GM12878 (cell line): ENCODE data around the gene COQ5. TPM values are rescaled to one million over a fixed set of nuclear protein-coding genes. Genes with fewer than 3 reads are reported as not detected.

Source experiments
- ATF7 ChIP-seq: fragments of 450-650 bp; IDR thresholded peaks from 2 replicates; pipeline ENCODE4 v1.6.1; 2016; ENCODE audit warnings: low read depth, mild to moderate bottlenecking
- BACH1 ChIP-seq: fragments of 450-650 bp; IDR thresholded peaks from 2 replicates; pipeline ENCODE4 v1.6.1; 2017; ENCODE audit warnings: mild to moderate bottlenecking, borderline replicate concordance
- CEBPB ChIP-seq, 2 experiments: fragments of 150-350 bp in 1 of 2; IDR thresholded peaks; 2 replicates each; pipeline ENCODE4 v1.6.1; 2012 to 2014; ENCODE audit warnings: low read depth in 2 of 2, low read length in 2 of 2, borderline replicate concordance in 1 of 2, inconsistent platforms in 1 of 2
- CTCF ChIP-seq, 3 experiments: IDR thresholded peaks in 2 of 3; conservative IDR thresholded peaks in 1 of 3; 2 replicates each; pipeline ENCODE4 v1.5.1; 2011; ENCODE audit warnings: low read depth in 3 of 3, low read length in 3 of 3, mild to moderate bottlenecking in 3 of 3, control low read depth in 2 of 3, moderate library complexity in 2 of 3, inconsistent platforms in 1 of 3, mixed read lengths in 1 of 3; ENCODE audit not compliant: control insufficient read depth in 2 of 3, insufficient read depth in 1 of 3; ENCODE audit errors: extremely low read depth in 1 of 3
- ETV6 ChIP-seq, 2 experiments: fragments of 450-650 bp in 1 of 2; IDR thresholded peaks in 1 of 2; conservative IDR thresholded peaks in 1 of 2; 2 replicates each; pipeline ENCODE4 v1.6.1; 2014; ENCODE audit warnings: antibody characterized with exemption in 1 of 2, borderline replicate concordance in 1 of 2, low read depth in 1 of 2, mild to moderate bottlenecking in 1 of 2, moderate library complexity in 1 of 2
- IKZF1 ChIP-seq: fragments of 450-650 bp; conservative IDR thresholded peaks from 2 replicates; pipeline ENCODE4 v1.6.1; 2017; ENCODE audit warnings: antibody characterized with exemption, mild to moderate bottlenecking
- IKZF2 ChIP-seq, 2 experiments: fragments of 450-650 bp; IDR thresholded peaks; 2 replicates each; pipeline ENCODE4 v1.6.1; 2017; ENCODE audit warnings: mild to moderate bottlenecking in 2 of 2, moderate library complexity in 2 of 2
- JUNB ChIP-seq: IDR thresholded peaks from 2 replicates; pipeline ENCODE4 v1.6.1; 2016; ENCODE audit warnings: antibody characterized with exemption, mild to moderate bottlenecking
- NFIC ChIP-seq: IDR thresholded peaks from 2 replicates; pipeline ENCODE4 v1.6.1; 2012; ENCODE audit warnings: low read depth, mild to moderate bottlenecking, inconsistent platforms, low read length, moderate library complexity
- NFXL1 ChIP-seq: fragments of 450-650 bp; IDR thresholded peaks from 2 replicates; pipeline ENCODE4 v1.6.1; 2017; ENCODE audit warnings: antibody characterized with exemption, mild to moderate bottlenecking, borderline replicate concordance
- PML ChIP-seq: IDR thresholded peaks from 2 replicates; pipeline ENCODE4 v1.6.1; 2012; ENCODE audit warnings: low read length, inconsistent platforms
- RAD51 ChIP-seq: fragments of 450-650 bp; IDR thresholded peaks from 2 replicates; pipeline ENCODE4 v1.6.1; 2016; ENCODE audit warnings: moderate library complexity, mild to moderate bottlenecking, inconsistent platforms
- RCOR1 ChIP-seq: conservative IDR thresholded peaks from 2 replicates; pipeline ENCODE4 v1.6.1; 2012; ENCODE audit warnings: low read depth, low read length, improper control_type of control experiment
- SMAD5 ChIP-seq: IDR thresholded peaks from 2 replicates; pipeline ENCODE4 v1.6.1; 2016; ENCODE audit warnings: antibody characterized with exemption, low read depth
- SMC3 ChIP-seq: IDR thresholded peaks from 2 replicates; pipeline ENCODE4 v1.6.1; 2011; ENCODE audit warnings: low read length, improper control_type of control experiment, borderline replicate concordance
- SP1 ChIP-seq: IDR thresholded peaks from one replicate; pipeline ENCODE4 v1.6.1; 2011; ENCODE audit warnings: low read depth, low read length
- SRF ChIP-seq, 2 experiments: IDR thresholded peaks; 2 replicates each; pipeline ENCODE4 v1.6.1; 2011; ENCODE audit warnings: low read depth in 2 of 2, low read length in 2 of 2, mild to moderate bottlenecking in 1 of 2, moderate library complexity in 1 of 2
- STAT1 ChIP-seq: fragments of 450-650 bp; conservative IDR thresholded peaks from 2 replicates; pipeline ENCODE4 v1.6.1; 2014; ENCODE audit warnings: antibody characterized with exemption, mild to moderate bottlenecking
- ZNF207 ChIP-seq: fragments of 450-650 bp; IDR thresholded peaks from 2 replicates; pipeline ENCODE4 v1.6.1; 2014; ENCODE audit warnings: antibody characterized with exemption, mild to moderate bottlenecking, borderline replicate concordance
- ZSCAN29 ChIP-seq: fragments of 450-650 bp; IDR thresholded peaks from 2 replicates; pipeline ENCODE4 v1.6.1; 2017; ENCODE audit warnings: mild to moderate bottlenecking, moderate library complexity
- ZZZ3 ChIP-seq: IDR thresholded peaks from 2 replicates; pipeline ENCODE4 v1.6.1; 2011; ENCODE audit warnings: low read depth; ENCODE audit not compliant: control insufficient read depth, insufficient read length
- polyA plus RNA-seq, 11 experiments: library from polyadenylated mRNA; depleted of rRNA in 4 of 11; unstranded in 6 of 11; stranded (reverse) in 5 of 11; fragments of >200 nt; fragmentation: Nextera tagmentation in 4 of 11; fragmentation: Illumina TruSeq in 1 of 11; extraction: Ambion mirVana in 4 of 11; extraction: Trizol in 1 of 11; gene quantifications; 1 replicate in 1 of 11; 2 replicates in 10 of 11; pipeline versions ENCODE4 v1.2.1 to v1.2.3, GENCODE V29; 2011 to 2016; ENCODE audit warnings: inconsistent platforms in 2 of 11, missing spikeins in 2 of 11, low read depth in 1 of 11
- total RNA-seq, 4 experiments: library from RNA; depleted of rRNA in 3 of 4; stranded (reverse); fragments of >200 nt in 3 of 4; fragmentation: Illumina TruSeq in 1 of 4; extraction: Trizol in 1 of 4; gene quantifications; 2 replicates each; pipeline versions ENCODE4 v1.2.1 to v1.2.3, GENCODE V29; 2013 to 2021
- TF ChIP-seq, protein P1 (sequence below): fragments of 450-650 bp; IDR thresholded peaks from 2 replicates; pipeline ENCODE4 v1.6.1; 2016; ENCODE audit warnings: mild to moderate bottlenecking, moderate library complexity, borderline replicate concordance
- TF ChIP-seq, protein P2 (sequence below): fragments of 450-650 bp; IDR thresholded peaks from 2 replicates; pipeline ENCODE4 v1.6.1; 2018; ENCODE audit warnings: borderline replicate concordance, mild to moderate bottlenecking; ENCODE audit not compliant: partially characterized antibody

Gene COQ5
- total and polyA plus RNA-seq, 10 of the 15 experiments (the other 5 are each of a cell fraction or from before 2014, with no cell fraction given) = 24.8 to 69.3 (median 37.8) TPM

GRCh38 chr12:120528861-120529525, at the start of gene COQ5 (continued):
- TF ChIP-seq CTCF (IDR thresholded peaks at IDR 0.05 in 2 of 3, conservative IDR thresholded peaks at IDR 0.05 in 1 of 3; ENCODE audit: control insufficient read depth in 2 of 3, extremely low read depth in 1 of 3, insufficient read depth in 1 of 3, low read depth in 3 of 3, low read length in 3 of 3) = no peak
- TF ChIP-seq ZSCAN29 = no peak
- peak; percentile 94; the same call in 1 of the 2 replicates for TF ChIP-seq STAT1
- no peak for TF ChIP-seq RCOR1
- TF ChIP-seq RAD51 = no peak
- TF ChIP-seq, protein P1, sequence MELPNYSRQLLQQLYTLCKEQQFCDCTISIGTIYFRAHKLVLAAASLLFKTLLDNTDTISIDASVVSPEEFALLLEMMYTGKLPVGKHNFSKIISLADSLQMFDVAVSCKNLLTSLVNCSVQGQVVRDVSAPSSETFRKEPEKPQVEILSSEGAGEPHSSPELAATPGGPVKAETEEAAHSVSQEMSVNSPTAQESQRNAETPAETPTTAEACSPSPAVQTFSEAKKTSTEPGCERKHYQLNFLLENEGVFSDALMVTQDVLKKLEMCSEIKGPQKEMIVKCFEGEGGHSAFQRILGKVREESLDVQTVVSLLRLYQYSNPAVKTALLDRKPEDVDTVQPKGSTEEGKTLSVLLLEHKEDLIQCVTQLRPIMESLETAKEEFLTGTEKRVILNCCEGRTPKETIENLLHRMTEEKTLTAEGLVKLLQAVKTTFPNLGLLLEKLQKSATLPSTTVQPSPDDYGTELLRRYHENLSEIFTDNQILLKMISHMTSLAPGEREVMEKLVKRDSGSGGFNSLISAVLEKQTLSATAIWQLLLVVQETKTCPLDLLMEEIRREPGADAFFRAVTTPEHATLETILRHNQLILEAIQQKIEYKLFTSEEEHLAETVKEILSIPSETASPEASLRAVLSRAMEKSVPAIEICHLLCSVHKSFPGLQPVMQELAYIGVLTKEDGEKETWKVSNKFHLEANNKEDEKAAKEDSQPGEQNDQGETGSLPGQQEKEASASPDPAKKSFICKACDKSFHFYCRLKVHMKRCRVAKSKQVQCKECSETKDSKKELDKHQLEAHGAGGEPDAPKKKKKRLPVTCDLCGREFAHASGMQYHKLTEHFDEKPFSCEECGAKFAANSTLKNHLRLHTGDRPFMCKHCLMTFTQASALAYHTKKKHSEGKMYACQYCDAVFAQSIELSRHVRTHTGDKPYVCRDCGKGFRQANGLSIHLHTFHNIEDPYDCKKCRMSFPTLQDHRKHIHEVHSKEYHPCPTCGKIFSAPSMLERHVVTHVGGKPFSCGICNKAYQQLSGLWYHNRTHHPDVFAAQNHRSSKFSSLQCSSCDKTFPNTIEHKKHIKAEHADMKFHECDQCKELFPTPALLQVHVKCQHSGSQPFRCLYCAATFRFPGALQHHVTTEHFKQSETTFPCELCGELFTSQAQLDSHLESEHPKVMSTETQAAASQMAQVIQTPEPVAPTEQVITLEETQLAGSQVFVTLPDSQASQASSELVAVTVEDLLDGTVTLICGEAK = peak; percentile 30; the same call in 1 of the 2 replicates
- TF ChIP-seq SRF (IDR thresholded peaks at IDR 0.05; ENCODE audit: low read depth in 2 of 2, low read length in 2 of 2) = no peak
- 0 out of 2 replicates have a peak, but pooled peaks have one; percentile 21 for TF ChIP-seq BACH1
- TF ChIP-seq IKZF2 (IDR thresholded peaks at IDR 0.05) = peak; percentile 17 to 42; a peak in 2 of 4 replicates
- TF ChIP-seq SP1 = peak; percentile 38
- TF ChIP-seq, protein P2, sequence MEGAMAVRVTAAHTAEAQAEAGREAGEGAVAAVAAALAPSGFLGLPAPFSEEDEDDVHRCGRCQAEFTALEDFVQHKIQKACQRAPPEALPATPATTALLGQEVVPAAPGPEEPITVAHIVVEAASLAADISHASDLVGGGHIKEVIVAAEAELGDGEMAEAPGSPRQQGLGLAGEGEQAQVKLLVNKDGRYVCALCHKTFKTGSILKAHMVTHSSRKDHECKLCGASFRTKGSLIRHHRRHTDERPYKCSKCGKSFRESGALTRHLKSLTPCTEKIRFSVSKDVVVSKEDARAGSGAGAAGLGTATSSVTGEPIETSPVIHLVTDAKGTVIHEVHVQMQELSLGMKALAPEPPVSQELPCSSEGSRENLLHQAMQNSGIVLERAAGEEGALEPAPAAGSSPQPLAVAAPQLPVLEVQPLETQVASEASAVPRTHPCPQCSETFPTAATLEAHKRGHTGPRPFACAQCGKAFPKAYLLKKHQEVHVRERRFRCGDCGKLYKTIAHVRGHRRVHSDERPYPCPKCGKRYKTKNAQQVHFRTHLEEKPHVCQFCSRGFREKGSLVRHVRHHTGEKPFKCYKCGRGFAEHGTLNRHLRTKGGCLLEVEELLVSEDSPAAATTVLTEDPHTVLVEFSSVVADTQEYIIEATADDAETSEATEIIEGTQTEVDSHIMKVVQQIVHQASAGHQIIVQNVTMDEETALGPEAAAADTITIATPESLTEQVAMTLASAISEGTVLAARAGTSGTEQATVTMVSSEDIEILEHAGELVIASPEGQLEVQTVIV = no peak
- peak in 1 of 2 experiments; percentile 69; a peak in 2 of 4 replicates for TF ChIP-seq CEBPB (IDR thresholded peaks at IDR 0.05; ENCODE audit: borderline replicate concordance in 1 of 2, low read depth in 2 of 2, low read length in 2 of 2)
- TF ChIP-seq NFIC = no peak
- TF ChIP-seq ZZZ3 = no peak
- peak; percentile 75; the same call in 1 of the 2 replicates for TF ChIP-seq SMAD5
- no peak for TF ChIP-seq ETV6 (conservative IDR thresholded peaks at IDR 0.05 in 1 of 2, IDR thresholded peaks at IDR 0.05 in 1 of 2; ENCODE audit: borderline replicate concordance in 1 of 2, low read depth in 1 of 2)
- no peak for TF ChIP-seq SMC3
- TF ChIP-seq ATF7 = peak; percentile 86
- peak; percentile 78; the same call in 1 of the 2 replicates for TF ChIP-seq ZNF207
- TF ChIP-seq JUNB = no peak
- peak; percentile 63 for TF ChIP-seq PML
- TF ChIP-seq IKZF1 = peak; percentile 84
- no peak for TF ChIP-seq NFXL1
